WERI-Rb-1 (cell line): ENCODE data around the gene DNLZ.

Source experiments
- DNase-seq: peaks from one replicate; pipeline ENCODE4 v3.0.0-alpha.2; 2020
- H3K27ac ChIP-seq: fragments of 250-450 bp; sonication (Bioruptor Pico); 2 replicates; pipeline ENCODE4 v1.5.1; 2020; ENCODE audit warnings: mild to moderate bottlenecking, moderate library complexity
- H3K27me3 ChIP-seq: fragments of 250-450 bp; sonication (Bioruptor Pico); 2 replicates; pipeline ENCODE4 v1.5.1; 2021; ENCODE audit warnings: mild to moderate bottlenecking, low read depth, moderate library complexity; ENCODE audit not compliant: insufficient read depth, severe bottlenecking
- H3K36me3 ChIP-seq: fragments of 250-450 bp; sonication (Bioruptor Pico); 2 replicates; pipeline ENCODE4 v1.5.1; 2020; ENCODE audit warnings: mild to moderate bottlenecking, moderate library complexity
- H3K4me3 ChIP-seq: 2 replicates; pipeline ENCODE4 v1.5.1; 2011; ENCODE audit warnings: low read depth, mild to moderate bottlenecking, control low read depth, low read length
- H3K9me3 ChIP-seq: fragments of 250-450 bp; sonication (Bioruptor Pico); 2 replicates; pipeline ENCODE4 v1.5.1; 2021; ENCODE audit warnings: mild to moderate bottlenecking, moderate library complexity; ENCODE audit not compliant: severe bottlenecking
- TF ChIP-seq, protein P1 (sequence below): IDR thresholded peaks from 2 replicates; pipeline ENCODE4 v1.5.1; 2011; ENCODE audit warnings: low read depth, mild to moderate bottlenecking, control low read depth, inconsistent platforms, low read length

The DNLZ gene

DNA sequence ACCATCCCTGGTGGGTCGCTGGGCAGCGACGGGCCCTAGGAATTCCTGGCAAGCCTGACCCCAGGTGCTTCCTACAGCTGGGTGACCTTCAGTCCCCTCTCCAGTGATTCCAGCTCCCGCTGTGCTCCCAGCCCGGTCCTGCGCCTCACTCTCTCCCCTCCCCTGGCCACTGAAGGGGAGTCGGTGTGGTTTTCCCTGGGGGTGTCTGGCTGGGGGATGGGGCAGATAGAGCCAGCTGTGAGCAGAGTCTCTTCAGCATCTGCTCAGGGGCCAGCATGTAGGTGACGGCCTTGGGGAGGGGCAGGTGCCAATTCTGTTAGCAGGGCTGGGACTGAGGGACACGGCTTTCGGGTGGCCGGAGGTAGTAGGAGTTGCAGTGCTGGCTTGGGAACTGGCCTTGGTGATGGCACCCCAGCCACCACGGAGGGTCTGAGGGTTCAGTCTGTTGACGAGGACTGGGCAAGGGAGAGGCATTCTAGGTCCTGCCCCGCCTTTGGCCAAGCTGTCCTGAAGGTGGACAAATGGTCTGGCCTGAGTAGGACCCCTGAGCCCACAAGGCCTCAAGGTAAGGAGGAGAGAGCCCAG, 33.0 kb downstream of the DNLZ start:
- Histone ChIP-seq H3K9me3 (no peaks in the 10 kb centered on the region), H3K27ac (peak overlapping the region; percentile 45), H3K4me3 (no peak overlapping the region), H3K36me3 (peaks cover 41% of the 10 kb centered on the region), H3K27me3 (no peaks in the 10 kb centered on the region)
- no peak for DNase-seq
- TF ChIP-seq, protein P1, sequence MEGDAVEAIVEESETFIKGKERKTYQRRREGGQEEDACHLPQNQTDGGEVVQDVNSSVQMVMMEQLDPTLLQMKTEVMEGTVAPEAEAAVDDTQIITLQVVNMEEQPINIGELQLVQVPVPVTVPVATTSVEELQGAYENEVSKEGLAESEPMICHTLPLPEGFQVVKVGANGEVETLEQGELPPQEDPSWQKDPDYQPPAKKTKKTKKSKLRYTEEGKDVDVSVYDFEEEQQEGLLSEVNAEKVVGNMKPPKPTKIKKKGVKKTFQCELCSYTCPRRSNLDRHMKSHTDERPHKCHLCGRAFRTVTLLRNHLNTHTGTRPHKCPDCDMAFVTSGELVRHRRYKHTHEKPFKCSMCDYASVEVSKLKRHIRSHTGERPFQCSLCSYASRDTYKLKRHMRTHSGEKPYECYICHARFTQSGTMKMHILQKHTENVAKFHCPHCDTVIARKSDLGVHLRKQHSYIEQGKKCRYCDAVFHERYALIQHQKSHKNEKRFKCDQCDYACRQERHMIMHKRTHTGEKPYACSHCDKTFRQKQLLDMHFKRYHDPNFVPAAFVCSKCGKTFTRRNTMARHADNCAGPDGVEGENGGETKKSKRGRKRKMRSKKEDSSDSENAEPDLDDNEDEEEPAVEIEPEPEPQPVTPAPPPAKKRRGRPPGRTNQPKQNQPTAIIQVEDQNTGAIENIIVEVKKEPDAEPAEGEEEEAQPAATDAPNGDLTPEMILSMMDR = no peak

DNA sequence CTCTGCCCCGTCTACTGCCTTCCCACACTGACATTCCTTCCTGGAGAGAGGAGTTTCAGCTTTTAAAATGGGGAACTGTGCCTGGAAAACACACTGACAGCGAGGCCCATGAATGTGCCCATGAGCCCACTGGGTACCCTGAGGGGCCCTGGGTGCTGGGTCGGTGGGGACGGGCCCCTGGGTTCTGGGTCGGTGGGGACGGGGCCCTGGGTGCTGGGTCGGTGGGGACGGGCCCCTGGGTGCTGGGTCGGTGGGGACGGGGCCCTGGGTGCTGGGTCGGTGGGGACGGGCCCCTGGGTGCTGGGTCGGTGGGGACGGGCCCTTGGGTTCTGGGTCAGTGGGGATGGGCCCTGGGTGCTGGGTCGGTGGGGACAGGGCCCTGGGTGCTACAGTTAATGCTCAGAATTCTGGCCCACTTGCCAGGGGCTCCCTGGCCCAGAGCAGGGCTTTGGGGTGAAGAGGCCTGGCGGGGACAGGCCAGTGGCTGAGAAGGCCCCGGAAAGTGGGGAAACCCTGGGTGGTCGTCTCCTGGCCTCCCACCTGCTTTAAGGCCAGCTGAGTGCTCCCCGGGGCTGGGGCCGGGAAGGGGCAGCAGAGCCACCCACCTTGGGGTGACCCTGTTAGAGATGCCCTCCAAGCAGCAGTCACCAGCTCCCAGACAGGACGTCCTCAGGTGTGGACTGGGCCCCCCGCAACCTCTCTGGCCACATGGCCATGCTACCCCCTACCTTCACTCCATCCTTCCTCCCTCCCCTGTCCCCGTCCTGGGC, 33.7 kb downstream of the DNLZ start:
- H3K27ac ChIP-seq = peak overlapping the region; percentile 87
- TF ChIP-seq, protein P1 = no peak
- H3K4me3 ChIP-seq = no peak overlapping the region; the same call in 1 of the 2 replicates
- peaks cover 37% of the 10 kb centered on the region for H3K36me3 ChIP-seq
- H3K27me3 ChIP-seq = no peaks in the 10 kb centered on the region
- H3K9me3 ChIP-seq = no peaks in the 10 kb centered on the region
- DNase-seq = no peak

DNA sequence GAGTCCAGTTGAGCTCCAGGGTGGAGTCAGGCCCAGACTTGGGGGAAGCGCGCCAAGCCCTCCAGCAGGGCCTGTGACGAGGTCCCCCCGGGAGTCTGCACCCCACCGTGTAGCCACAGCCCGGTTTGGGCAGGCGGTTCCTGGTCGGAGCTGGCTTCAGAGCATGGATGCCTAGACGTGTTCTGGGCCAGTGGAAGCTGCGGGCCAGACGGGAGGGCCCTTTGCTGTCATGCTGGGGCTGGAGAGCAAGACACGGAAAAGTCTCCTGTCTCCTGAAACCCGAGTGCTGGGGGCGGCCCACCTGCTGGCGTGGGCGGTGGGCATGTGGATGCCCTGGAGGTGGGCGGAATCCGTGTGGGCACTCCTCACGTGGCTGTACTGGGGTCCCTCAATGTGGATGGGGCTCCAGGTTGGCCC, 34.3 kb downstream of the DNLZ start:
- H3K27me3 ChIP-seq = no peaks in the 10 kb centered on the region

DNA sequence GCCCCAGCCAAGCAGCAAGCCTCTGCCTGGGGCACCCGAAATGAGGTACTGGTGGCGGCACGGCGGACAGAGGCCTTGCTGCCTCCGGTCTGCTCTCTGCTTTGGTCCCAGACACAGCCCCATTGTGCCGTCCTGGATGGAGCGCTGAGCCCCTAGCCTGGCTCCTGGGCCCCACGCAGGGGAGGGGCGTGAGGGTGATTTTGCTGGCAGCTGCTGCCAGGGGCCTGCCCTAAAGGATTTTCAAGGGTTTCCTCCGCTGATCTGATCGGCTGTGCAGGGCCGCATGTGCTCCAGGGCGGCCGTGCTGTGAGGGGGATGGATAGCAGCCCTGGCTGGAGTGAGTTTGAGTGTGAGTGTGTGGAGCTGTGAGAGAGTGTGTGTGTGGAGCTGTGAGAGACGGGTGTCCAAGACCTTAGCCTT, 34.9 kb downstream of the DNLZ start:
- Histone ChIP-seq H3K9me3 (no peaks in the 10 kb centered on the region), H3K27me3 (no peaks in the 10 kb centered on the region), H3K4me3 (peak overlapping the region; percentile 72), H3K36me3 (peaks cover 29% of the 10 kb centered on the region), H3K27ac (peak overlapping the region; percentile 87)
- TF ChIP-seq, protein P1 = no peak
- DNase-seq = peak; percentile 83

More for the DNA sequence above, 34.3 kb downstream of the DNLZ start:
- no peak for DNase-seq
- TF ChIP-seq, protein P1 = no peak
- Histone ChIP-seq H3K27ac (peak overlapping the region; percentile 87), H3K9me3 (no peaks in the 10 kb centered on the region), H3K4me3 (peak overlapping the region; percentile 72), H3K36me3 (peaks cover 33% of the 10 kb centered on the region)

DNA sequence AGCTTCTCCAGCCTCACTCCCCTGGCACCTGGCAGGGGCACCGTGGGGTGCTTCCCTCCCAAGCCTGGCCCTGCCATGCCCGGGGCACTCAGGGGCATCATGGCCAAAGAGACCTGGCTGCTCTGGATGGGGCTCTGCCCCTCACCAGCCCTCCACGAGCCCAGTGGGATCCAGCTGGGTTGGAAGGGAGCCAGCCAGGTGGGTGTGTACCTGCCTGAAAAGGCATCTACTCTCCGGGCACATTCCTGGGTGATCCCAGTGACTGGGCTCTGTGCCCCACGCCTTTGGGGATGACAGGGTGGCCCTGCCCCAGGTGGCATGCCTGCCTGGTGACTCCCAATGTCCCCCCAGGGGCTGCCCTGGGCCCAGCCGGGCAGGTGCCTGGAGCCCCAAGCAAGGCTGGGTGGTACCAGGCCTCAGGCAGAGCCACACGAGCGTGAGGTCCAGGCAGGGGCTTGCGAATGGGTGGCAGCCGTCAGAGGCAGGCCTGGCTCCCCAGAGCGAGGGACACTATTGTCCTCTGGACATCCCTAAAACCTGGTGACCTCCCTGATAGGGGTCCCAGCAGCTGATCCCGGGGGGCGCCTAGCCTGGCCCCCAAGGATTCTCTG, 35.4 kb downstream of the DNLZ start:
- TF ChIP-seq, protein P1 = no peak
- no peak for DNase-seq
- Histone ChIP-seq H3K27me3 (no peaks in the 10 kb centered on the region), H3K4me3 (peak overlapping the region; percentile 72), H3K9me3 (no peaks in the 10 kb centered on the region), H3K36me3 (peaks cover 25% of the 10 kb centered on the region), H3K27ac (peak overlapping the region; percentile 87)
